ENCODE results near the gene GAB1. TPM values are rescaled to one million over a fixed set of nuclear protein-coding genes. Genes with fewer than 3 reads are reported as not detected.

Gene GAB1
- total RNA-seq, 2 donors from 2014 or later: 28.3 to 33.3 TPM

GRCh38 chr4:143437476-143437875 lies 100.8 kb downstream of the GAB1 start:
- WGBS, 2 experiments (ENCODE audit: insufficient coverage in 1 of 2, insufficient read length in 1 of 2): 94% methylated on average over 3 of the region's 3 CpGs; no CpG with 5 or more reads in 1 of the 2 experiments
- H3K9me3 ChIP-seq (ENCODE audit: control insufficient read depth, low read length): no peaks in the 10 kb centered on the region
- no peaks in the 10 kb centered on the region for H3K9me3 Mint-ChIP-seq
- H3K27me3 ChIP-seq (ENCODE audit: control insufficient read depth, insufficient read depth, low read length, poor library complexity, severe bottlenecking): no peaks in the 10 kb centered on the region
- H3K27me3 Mint-ChIP-seq (ENCODE audit: insufficient read depth): no peaks in the 10 kb centered on the region
- H3K4me3 ChIP-seq (ENCODE audit: low read length): no peak overlapping the region
- no peak for TF ChIP-seq CTCF (conservative IDR thresholded peaks at IDR 0.05)
- peaks cover 5% of the 10 kb centered on the region for H3K4me1 Mint-ChIP-seq
- H3K36me3 ChIP-seq (ENCODE audit: control insufficient read depth, insufficient read depth, low read length): peaks cover 60% of the 10 kb centered on the region
- H3K4me1 ChIP-seq (ENCODE audit: control insufficient read depth, insufficient read depth, low read length): no peaks in the 10 kb centered on the region
- peaks cover 17% of the 10 kb centered on the region for H3K36me3 Mint-ChIP-seq (ENCODE audit: low read depth)
- no peak overlapping the region for H3K4me3 Mint-ChIP-seq
- H3K9ac ChIP-seq (ENCODE audit: extremely low read depth, low read length, poor library complexity, severe bottlenecking): no peak overlapping the region
- no peak for DNase-seq
- H3K27ac ChIP-seq (ENCODE audit: low read depth, low read length): no peak overlapping the region
- no peak overlapping the region for H3K27ac Mint-ChIP-seq

GRCh38 chr4:143437937-143438336 lies 101.3 kb downstream of the GAB1 start:
- no peaks in the 10 kb centered on the region for H3K9me3 ChIP-seq (ENCODE audit: control insufficient read depth, low read length)
- no peak for DNase-seq
- H3K4me1 Mint-ChIP-seq: peaks cover 5% of the 10 kb centered on the region
- WGBS, 2 experiments (ENCODE audit: insufficient coverage in 1 of 2, insufficient read length in 1 of 2): 93 to 100% methylated on average over 5 of the region's 5 CpGs
- no peaks in the 10 kb centered on the region for H3K27me3 Mint-ChIP-seq (ENCODE audit: insufficient read depth)
- H3K27ac Mint-ChIP-seq: no peak overlapping the region
- H3K9me3 Mint-ChIP-seq: no peaks in the 10 kb centered on the region
- H3K36me3 ChIP-seq (ENCODE audit: control insufficient read depth, insufficient read depth, low read length): peaks cover 56% of the 10 kb centered on the region
- no peak overlapping the region for H3K4me3 Mint-ChIP-seq
- TF ChIP-seq CTCF (conservative IDR thresholded peaks at IDR 0.05): no peak
- H3K4me3 ChIP-seq (ENCODE audit: low read length): no peak overlapping the region
- H3K27ac ChIP-seq (ENCODE audit: low read depth, low read length): no peak overlapping the region
- H3K9ac ChIP-seq (ENCODE audit: extremely low read depth, low read length, poor library complexity, severe bottlenecking): no peak overlapping the region
- no peaks in the 10 kb centered on the region for H3K27me3 ChIP-seq (ENCODE audit: control insufficient read depth, insufficient read depth, low read length, poor library complexity, severe bottlenecking)
- H3K4me1 ChIP-seq (ENCODE audit: control insufficient read depth, insufficient read depth, low read length): no peaks in the 10 kb centered on the region
- peaks cover 17% of the 10 kb centered on the region for H3K36me3 Mint-ChIP-seq (ENCODE audit: low read depth)

- H3K27ac ChIP-seq (ENCODE audit: low read depth, low read length): no peak overlapping the region
- no peaks in the 10 kb centered on the region for H3K27me3 Mint-ChIP-seq (ENCODE audit: insufficient read depth)
- H3K27me3 ChIP-seq (ENCODE audit: control insufficient read depth, insufficient read depth, low read length, poor library complexity, severe bottlenecking): no peaks in the 10 kb centered on the region
- peaks cover 5% of the 10 kb centered on the region for H3K4me1 Mint-ChIP-seq
- no peak for DNase-seq
- TF ChIP-seq CTCF (conservative IDR thresholded peaks at IDR 0.05): no peak
- no peak overlapping the region for H3K9ac ChIP-seq (ENCODE audit: extremely low read depth, low read length, poor library complexity, severe bottlenecking)
- H3K27ac Mint-ChIP-seq: no peak overlapping the region
- H3K36me3 Mint-ChIP-seq (ENCODE audit: low read depth): peaks cover 14% of the 10 kb centered on the region
- no peak overlapping the region for H3K4me3 ChIP-seq (ENCODE audit: low read length)
- H3K9me3 Mint-ChIP-seq: no peaks in the 10 kb centered on the region
- whole genome bisulfite sequencing, 2 experiments (ENCODE audit: insufficient coverage in 1 of 2, insufficient read length in 1 of 2): 80 to 92% methylated on average over 1 to 2 of the region's 2 CpGs
- H3K36me3 ChIP-seq (ENCODE audit: control insufficient read depth, insufficient read depth, low read length): peaks cover 49% of the 10 kb centered on the region
- H3K4me3 Mint-ChIP-seq: no peak overlapping the region
- no peaks in the 10 kb centered on the region for H3K9me3 ChIP-seq (ENCODE audit: control insufficient read depth, low read length)
- no peaks in the 10 kb centered on the region for H3K4me1 ChIP-seq (ENCODE audit: control insufficient read depth, insufficient read depth, low read length)
Observed at GRCh38 chr4:143438710-143439109, 102.0 kb downstream of the GAB1 start.

Measured in endodermal cell (in vitro differentiated cells).